GM12873 (cell line): ENCODE measurements around the gene TNRC18.

ENCODE experiments used
- TF ChIP-seq, protein P1 (sequence below): IDR thresholded peaks from 2 replicates; pipeline ENCODE4 v1.5.1; 2012; ENCODE audit warnings: low read depth, mild to moderate bottlenecking, moderate library complexity, low read length, control low read depth; ENCODE audit not compliant: insufficient read depth; ENCODE audit errors: missing control alignments

The TNRC18 gene

DNA sequence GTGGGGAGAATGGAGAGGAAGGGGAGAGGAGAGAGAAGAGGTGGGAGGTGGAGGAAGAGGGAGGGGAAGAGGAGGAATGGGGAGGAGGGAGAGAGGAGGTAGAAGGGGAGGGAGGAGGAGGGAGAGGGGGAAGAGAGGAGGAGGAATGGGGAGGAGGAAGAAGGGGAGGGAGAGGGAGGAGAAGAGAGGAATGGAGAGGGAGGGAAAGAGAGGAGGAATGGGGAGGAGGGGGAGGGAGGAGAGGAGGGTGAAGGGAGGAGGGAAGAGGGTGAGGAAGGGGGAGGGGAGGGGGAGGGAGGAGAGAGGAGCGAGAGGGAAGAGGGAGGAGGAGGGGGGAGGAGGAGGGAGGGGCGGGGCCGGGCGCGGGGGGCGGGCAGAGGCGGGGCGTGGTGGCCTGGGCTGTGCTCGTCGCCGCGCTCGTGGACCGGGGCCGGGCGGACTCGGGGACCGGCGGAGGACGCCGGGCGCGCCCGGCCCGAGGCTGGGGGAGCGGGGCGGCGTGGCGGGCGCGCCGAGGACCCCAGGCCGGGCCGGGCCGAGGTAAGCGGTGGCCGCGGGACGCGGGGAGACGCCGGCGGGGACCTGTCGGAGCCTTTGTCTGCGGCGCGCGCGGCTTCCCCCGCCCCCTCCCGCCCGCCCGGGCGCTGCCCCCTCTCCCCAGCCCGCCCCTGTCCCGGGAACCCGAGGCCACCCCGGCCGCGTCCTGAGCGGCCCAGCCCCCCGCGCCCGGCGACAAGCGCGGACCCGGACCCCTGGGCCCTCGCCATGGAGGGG, 140.9 kb downstream of the TNRC18 start, which contains the start of gene SLC29A4:
Gene SLC29A4 (plus strand): TSS at position 401 of the 774 bp plus-strand sequence. CDS start 4,874 bp downstream, outside the sequence.
- TF ChIP-seq, protein P1, sequence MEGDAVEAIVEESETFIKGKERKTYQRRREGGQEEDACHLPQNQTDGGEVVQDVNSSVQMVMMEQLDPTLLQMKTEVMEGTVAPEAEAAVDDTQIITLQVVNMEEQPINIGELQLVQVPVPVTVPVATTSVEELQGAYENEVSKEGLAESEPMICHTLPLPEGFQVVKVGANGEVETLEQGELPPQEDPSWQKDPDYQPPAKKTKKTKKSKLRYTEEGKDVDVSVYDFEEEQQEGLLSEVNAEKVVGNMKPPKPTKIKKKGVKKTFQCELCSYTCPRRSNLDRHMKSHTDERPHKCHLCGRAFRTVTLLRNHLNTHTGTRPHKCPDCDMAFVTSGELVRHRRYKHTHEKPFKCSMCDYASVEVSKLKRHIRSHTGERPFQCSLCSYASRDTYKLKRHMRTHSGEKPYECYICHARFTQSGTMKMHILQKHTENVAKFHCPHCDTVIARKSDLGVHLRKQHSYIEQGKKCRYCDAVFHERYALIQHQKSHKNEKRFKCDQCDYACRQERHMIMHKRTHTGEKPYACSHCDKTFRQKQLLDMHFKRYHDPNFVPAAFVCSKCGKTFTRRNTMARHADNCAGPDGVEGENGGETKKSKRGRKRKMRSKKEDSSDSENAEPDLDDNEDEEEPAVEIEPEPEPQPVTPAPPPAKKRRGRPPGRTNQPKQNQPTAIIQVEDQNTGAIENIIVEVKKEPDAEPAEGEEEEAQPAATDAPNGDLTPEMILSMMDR = no peak

DNA sequence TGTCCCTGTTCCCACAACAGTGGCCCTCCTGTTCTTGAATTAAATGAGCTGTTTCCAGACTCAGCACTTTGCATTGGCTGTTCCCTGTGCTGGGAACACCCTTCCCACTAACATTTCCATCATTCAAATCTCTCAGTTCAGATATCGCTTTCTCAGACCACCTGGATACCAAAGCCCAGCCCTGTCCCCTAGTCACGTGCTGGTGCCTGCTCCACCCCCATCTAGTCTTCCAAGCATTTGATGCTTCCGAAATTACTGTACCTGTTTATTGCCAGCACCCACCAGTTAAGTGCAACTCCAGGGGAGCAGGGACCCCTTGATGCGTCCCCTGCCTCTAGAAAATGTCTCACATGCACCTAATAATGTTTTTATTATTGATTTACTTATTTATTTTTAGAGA, 143.9 kb downstream of the TNRC18 start:
- TF ChIP-seq, protein P1 = no peak

DNA sequence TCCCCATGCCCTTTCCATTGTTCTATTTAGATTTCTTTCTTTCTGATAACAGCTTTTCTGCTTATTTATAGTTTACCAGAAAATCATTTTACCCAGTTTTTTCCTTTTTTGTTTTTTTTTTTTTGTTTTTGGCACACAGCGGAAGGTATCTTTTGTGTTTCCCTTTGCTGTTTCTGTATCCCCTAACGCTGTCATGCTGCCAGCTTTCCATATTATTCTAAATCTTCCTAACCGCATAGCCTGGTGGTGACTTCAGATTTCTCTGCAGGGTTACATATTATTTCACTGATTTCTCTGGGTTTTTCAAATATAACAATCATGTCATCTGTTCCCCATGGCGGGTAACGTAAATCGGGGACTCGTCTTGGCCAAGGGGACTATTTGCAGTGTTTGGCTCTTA, 144.9 kb downstream of the TNRC18 start:
- TF ChIP-seq, protein P1 = no peak

DNA sequence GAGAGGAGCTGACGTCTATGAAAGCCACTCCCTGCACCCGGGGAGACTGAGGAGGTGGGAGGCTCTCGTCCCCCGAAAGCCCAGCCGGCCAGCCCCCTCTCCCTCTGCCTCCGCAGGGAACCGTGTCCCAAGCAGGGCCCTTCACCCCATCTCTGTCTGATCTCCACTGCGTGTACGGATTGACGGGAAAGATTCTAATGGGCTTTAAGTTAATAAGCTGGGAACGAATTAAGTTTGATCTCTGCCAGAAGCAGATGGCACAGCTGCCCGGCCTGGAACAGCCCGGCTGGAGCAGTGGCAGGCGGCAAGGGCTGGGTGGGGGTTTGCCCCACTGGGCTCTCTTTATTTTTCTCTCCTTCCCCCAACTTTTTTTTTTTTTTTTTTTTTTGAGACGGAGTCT, 147.0 kb downstream of the TNRC18 start:
- TF ChIP-seq, protein P1 = no peak

DNA sequence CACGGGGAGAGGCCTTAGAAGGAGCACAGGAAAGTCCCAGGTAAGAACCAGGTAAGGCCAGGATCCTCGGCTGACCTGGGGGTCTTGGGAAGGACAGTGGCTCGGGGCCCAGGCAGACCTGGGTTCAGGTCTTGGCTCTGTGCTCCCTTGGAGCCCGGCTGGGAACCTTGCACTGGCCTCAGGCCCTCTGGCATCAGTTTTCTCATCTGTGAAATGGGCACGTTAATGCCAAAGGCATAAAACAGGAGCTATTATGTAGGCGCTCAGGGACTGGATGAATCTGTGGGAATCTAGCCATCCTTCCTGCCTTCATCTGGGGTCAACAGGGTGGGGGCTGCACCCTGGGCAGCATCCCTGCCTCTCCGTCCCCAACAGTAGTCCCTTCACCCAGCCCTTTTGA, 149.2 kb downstream of the TNRC18 start:
- TF ChIP-seq, protein P1 = no peak

DNA sequence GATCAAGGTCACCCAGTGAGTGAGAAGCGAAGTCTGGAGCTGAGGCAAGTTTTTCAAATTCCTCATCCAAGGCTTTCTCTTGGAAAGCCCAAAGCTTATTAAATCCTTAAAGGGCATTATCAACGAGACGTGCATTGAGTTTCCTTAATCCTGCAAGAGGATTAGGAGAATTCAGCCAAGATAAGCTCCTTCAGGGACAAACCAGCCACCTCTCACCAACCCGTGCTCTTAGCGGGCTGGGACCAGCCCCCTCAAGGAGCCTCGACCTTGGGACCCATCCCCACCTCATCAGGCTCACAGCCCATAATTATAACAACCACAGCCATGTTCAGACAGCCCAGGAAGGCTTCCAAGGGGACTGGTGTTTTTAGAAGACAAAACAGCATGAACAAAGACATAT, 152.8 kb downstream of the TNRC18 start:
- TF ChIP-seq, protein P1 = no peak

DNA sequence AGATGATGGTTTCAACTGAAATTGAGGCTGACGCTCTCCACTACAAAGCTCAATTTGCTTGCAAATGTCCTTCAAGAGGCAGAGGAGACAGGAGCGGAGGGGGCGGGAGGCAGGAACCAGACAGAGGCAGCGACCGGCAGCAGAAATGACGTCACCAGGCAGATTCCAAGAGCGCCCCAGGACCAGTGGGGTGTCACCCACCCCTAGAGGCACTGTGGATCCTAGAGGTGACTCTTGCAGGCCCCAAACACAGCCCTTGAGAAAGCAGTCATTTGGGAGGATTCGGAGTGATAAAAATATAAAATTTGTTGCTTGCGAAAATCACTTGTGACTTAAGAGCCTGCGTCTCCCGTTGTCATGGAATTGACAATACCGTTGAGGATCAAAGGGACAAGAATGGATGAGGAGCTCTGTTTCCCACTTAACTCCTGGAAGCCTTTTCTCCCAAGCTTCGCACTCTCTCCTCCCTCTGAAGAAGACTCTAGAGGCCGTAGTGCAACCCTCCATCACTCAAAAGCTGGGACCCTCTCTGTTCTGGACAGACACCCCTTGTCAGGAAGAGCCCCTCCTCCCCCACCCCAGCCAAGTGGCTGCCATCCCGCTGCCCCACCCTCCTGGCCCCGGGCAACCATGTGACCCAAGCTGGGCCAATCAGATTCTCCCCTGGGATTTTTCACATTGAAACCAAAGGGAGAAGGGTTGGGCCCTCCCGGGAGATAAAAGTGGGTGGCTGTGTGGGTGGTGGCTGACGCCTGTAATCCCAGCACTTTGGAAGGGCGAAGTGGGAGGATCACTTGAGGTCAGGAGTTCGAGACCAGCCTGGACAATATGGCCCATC, 157.2 kb downstream of the TNRC18 start:
- TF ChIP-seq, protein P1 = no peak
